A204.1 (cell line): ENCODE results near the gene PPARD.

ENCODE experiments used
- FAIRE-seq: peaks from 2 replicates; lab custom pipeline; 2012; peaks lifted over from hg19 to GRCh38; lab: Jason Lieb, UNC

Gene PPARD

GRCh38 chr6:35356391-35356790 lies 14.0 kb downstream of the PPARD start:
- no peak for FAIRE-seq

DNA sequence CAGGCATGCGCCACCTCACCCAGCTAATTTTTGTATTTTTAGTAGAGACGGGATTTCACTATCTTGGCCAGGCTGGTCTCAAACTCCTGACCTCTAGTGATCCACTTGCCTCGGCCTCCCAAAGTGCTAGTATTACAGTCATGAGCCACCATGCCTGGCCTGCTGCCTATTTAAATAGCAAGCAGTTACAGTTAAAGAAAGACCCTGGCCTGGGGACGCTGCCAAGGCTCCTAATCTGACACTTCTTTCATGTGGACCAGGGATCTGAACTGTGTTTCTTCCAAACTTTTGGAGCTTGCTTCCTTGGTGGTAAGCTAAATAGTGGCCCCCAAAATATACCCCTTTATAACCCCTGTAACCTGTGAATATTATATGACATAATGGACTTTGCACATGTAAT lies 15.3 kb downstream of the PPARD start:
- no peak for FAIRE-seq

DNA sequence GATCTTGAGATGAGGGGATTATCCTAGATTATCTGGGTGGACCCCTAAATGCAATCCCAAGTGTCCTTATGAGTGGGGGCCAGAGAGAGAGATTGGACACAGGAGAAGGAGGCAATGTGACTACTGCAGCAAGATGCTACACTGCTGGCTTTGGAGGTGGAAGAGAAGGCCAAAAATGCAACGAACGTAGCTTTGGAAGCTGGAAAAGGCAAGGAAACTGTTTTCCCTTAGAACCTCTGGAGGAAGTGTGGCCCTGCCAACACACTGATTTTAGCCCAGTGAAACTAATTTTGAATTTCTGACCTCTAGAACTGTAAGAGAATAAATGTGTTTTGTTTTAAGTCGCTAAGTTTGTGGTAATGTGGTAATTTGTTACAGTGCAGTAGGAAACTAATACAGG lies 15.7 kb downstream of the PPARD start:
- FAIRE-seq, result no peak

GRCh38 chr6:35359346-35359743 lies 17.0 kb downstream of the PPARD start:
- FAIRE-seq, result no peak

GRCh38 chr6:35359744-35360348 lies 17.5 kb downstream of the PPARD start:
- FAIRE-seq, result no peak

DNA sequence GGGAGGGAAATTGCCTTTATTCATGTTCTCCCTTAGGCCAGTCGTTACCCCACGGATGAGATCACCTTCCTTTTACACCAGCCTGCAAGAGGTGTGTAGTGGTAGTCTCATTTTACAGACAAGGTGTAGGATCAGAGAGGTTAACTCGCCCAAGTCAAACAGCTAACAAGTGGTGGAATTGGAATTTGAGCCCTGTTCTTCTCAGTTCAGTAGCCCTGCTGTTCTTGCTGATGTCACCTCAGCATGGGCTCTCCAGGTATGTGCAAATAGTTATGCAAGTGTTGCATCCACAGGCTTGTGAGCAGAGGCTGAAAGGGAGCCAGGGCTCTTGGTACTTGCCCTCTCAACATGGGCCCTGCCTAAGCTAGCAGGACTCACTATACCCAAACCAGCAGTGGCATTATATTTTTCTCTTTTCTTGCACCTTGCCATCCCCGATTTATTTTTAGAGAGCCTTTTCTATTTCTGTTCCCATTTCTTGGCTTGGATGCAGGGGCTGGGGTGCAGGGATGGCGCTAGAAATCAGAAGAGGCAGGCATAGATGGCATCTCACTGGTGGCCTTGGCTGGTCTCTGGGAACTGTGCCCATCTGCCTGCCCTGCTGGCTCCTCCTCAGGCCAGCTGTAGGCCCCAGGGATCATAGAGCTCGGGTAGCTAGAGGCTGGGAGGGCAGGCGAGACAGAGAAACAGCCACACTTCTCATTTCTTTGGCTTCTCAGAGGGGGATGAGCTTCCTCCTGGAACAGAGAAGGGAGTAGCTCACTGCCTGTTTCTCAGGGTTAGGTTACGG lies 18.2 kb downstream of the PPARD start:
- no peak for FAIRE-seq

- no peak for FAIRE-seq
Observed at GRCh38 chr6:35362200-35362599, 19.8 kb downstream of the PPARD start.

GRCh38 chr6:35363293-35363750 lies 21.0 kb downstream of the PPARD start:
- FAIRE-seq, result no peak

DNA sequence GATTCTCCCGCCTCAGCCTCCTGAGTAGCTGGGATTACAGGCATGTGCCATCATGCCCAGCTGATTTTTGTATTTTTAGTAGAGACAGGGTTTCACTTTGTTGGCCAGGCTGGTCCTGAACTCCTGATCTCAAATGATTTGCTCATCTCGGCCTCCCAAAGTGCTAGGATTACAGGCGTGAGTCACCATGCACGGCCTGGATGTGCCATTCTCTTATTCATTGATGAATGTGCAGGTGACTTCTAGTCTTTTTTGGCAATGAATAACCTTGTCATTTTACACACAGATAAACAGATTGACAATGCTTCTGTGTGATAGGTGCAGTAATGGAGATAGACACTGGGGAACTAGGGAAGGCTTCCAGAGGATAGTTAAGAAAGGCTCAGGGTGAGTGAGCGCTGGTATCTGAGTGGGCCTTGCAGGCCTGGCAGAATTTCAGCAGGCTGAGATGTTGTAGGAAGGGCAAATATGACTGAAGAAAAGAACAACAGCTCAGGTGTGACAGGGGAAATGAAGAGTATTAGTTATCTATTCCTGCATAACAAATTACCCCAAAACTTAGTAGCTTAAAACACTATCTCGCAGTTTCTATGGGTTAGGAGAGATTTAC lies 23.3 kb downstream of the PPARD start:
- no peak for FAIRE-seq

DNA sequence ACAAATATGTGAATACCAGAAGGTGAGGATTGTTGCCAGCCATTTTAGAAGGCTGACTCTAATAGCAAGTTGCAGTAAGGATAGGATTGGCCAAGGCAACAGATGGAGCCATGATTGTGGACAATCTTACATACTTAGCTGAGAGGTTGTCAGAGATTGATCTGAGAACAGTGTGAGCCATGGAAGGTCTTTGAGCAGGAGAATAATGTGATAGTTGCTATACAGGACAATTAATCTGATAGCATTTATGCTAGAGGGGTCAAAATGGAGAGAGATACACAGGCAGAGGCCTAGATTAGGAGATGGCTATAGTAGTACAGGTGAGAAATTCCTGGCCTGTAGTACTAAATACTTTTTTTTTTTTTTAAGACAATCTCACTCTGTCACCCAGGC lies 23.8 kb downstream of the PPARD start:
- FAIRE-seq, result no peak

GRCh38 chr6:35367646-35368037 lies 25.3 kb downstream of the PPARD start:
- no peak for FAIRE-seq

DNA sequence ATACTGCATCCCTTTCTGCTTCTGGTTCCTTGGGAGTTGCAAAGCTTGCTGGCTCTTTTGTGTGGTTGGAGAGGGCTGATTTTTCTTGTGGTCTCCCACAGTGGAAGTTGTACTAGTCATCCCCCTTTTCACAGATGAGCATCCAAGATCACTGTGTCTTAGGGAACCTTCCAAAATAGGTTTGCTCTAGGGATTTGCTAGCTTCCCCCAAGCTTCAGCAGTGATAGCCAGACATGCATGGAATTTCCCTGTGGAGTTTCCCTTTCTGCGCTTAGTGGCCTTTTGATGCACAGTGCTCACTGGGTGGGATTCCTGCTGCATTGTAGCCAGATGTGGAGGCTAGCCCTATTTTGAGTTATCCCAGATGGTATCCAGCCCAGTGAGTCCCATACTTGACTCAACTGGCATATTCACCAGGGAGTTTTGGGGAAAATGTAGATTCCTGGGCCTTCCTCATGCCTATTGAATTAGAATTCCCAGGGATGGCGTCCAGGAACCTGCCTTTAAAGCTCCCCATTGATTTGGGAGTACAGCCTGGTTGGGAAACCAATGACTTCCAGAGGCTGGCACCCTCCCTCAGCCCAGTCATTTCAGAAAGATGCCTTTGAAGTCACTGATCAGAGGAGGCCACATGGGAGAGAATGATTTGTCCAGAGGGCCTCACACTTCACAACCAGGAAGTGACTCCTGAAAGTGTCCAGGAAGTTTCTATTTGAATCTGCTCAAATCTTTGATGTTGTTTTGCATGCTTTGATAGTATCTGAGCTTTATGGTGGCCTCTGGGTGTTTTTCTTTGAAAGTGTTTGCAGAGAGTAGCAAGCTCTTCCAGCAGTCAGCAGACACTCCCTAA lies 25.9 kb downstream of the PPARD start:
- FAIRE-seq, result no peak

DNA sequence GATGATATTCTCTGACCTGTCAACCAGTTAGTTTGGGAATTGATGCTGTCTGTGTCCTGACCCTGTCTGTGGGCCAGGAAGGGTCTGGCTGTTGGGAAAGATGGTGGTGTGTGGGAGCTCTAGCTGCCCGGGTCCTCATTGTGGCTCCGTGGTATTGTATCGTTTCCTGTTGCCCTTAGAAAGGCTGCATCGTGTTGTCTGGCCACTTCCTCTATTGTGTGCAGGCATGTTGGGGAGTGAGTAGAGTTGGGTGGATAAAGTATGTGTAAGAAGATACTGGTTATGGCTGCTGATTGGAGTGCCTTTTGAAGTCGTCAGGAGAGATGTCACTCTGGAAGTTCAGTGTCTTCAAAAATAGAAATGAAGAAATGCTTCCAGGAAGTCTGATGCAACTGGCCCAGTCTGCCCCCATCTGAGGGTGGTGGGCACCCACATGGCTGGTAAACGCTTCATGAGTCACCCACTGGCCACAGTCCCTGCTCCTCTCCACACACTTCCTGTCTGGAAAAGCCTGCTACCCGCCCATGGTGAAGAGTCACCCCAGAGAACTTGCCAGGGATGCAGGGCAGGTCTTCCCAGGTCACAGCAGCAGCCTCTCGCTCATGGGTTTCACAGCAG lies 27.9 kb downstream of the PPARD start:
- no peak for FAIRE-seq

DNA sequence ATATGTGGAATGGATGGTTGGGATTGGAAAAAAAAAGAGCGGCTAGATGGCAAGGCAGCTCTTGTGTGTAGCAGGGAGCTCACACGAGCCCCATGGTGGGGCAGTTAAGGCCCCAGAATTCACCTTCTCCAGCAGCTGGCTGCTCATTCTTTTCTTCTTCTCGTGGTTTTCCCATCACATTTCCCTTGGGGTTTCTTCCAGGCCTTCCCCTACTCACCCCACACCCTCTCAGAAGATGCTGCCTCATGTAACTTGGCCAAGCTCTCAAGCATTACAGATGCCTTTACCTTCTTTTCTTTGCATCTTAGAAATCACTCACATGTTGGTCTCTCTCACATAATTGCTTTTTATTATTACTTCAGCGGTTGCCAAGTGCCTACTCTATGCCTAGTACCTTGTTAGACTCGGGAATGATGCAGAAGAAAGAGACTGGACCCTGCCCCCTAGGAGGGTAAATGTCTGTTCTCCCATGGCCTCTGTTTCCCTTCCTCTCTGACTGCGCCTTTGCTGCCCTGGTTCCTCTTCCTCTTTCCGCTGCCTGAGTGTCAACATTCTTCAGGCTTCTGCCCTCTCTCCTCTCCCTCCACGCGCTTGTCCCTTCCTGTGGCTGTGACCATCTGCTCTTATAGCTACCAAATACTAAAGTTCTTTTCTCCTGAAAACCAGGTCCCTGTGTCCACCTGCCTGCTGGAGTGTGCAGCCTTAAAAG lies 28.6 kb downstream of the PPARD start:
- no peak for FAIRE-seq

DNA sequence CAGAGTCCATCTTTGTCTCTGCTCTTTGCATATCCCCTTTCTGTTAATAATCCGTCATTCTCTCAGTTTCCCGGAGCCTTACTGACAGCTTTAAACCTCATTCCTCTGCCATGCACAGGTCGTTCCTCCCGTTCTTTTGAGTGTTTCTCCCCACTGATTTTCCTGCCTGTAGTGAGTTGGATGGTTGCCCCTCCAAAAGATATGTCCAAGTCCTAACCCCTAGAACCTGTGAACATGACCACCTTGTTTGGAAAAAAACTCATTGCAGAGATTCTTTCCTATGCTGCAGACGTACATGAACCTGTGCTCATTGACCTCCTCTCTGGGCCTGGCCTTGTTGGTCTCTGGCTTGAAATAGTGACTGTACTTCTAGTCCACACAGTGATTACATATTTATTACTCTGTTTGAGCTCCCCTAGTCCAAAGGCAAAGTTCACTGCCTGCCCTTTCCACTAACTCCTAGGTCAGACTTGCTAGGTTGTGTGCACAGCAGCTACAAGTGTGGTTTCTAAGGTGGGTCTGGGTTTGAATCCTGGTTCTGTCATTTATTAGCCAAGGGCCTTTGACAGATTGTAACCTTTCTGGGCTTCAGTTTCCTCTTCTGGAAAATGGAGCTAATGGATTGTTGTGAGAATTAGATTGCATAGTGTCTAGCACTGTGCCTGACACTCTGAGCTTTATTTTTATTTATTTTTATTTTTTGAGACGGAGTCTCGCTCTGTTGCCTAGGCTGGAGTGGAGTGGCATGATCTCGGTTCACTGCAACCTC lies 29.3 kb downstream of the PPARD start:
- no peak for FAIRE-seq

GRCh38 chr6:35372633-35373032 lies 30.3 kb downstream of the PPARD start:
- FAIRE-seq, result no peak

DNA sequence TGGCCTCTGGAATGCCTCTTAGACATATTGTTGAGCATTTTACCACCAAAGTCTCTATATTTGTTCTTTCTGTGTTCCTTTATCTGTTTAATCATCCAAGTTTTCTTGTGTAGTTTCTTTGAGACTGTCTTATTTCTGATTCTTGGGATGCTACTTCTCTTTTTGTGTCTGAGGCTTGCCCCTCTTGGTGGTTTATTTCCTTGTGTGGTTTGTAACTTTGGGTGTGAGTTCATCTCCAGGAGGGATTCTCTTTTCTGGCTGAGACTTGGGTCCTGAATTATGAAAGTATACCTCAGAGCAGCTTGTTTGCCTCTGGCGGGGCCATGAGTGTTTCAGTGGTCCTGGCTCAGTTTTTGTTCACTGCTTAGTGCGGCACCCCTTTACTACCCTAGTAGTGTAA lies 33.9 kb downstream of the PPARD start:
- no peak for FAIRE-seq

DNA sequence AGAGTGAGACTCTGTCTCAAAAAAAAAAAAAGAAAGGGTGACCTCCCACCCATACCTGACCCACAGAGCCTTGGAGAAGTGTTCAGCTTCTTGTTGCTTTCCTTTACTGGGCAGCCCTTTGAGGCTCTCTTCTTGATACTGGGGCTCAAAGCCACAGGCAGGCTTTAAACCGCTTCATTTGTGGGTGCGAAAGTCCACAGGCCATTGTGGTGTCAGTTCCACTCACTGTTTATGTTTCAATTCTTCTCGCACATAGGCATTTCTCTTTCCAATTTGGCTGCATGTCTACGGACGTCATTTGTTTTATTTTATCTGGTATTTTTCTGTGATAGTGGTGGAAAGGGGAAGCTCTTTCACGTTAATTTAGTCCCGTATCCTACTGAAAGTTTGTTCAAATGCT lies 34.6 kb downstream of the PPARD start:
- FAIRE-seq, result no peak

DNA sequence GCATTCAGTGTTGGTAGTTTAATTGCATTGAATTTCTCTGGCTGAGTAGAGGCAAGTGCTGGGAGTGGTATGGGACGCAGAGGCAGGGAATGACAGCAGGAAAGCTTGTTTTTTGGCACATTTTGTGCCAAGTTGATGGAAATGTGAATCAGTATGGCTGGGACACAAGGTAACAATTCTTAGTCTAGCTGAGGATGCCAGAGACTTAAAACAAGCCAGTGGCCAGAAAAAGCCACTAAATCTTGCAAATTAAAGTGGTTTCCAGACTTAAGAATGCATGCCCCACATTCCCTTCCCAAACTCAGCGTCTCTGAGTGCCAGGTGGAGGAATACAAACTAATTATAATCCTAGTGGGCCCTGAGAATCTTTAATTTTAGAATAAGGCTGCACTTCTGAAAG lies 35.9 kb downstream of the PPARD start:
- FAIRE-seq, result no peak

- FAIRE-seq, result no peak
Observed at GRCh38 chr6:35381132-35381531, 38.8 kb downstream of the PPARD start.

GRCh38 chr6:35382015-35382414 lies 39.7 kb downstream of the PPARD start:
- FAIRE-seq, result no peak
